ENCODE measurements around the gene MUC22.
A peak's percentile ranks its signal among the peaks of the same experiment; 100 is the strongest.

Gene MUC22

GRCh38 chr6:31074401-31074800 is 64.1 kb downstream of the MUC22 start:
- Histone ChIP-seq H4K8ac (ENCODE audit: low read depth, low read length) (no peak overlapping the region), H3K9ac (ENCODE audit: low read depth, low read length, poor library complexity) (no peak overlapping the region), H3K9me3 (replicated peaks in 1 of 2; ENCODE audit: control insufficient read depth in 2 of 2, insufficient read depth in 1 of 2, low read depth in 1 of 2, low read length in 2 of 2) (no peaks in the 10 kb centered on the region), H3K14ac (ENCODE audit: low read length) (no peak overlapping the region), H3K36me3 (replicated peaks in 1 of 2; ENCODE audit: control insufficient read depth in 2 of 2, insufficient read depth in 2 of 2, low read length in 2 of 2) (no peaks in the 10 kb centered on the region), H3K4ac (ENCODE audit: low read length) (no peak overlapping the region), H2AK5ac (ENCODE audit: low read depth, low read length) (no peak overlapping the region), H2BK12ac (ENCODE audit: low read length) (no peak overlapping the region), H3K4me2 (ENCODE audit: insufficient read depth, low read length, poor library complexity, severe bottlenecking) (no peak overlapping the region), H2AFZ (ENCODE audit: low read length) (no peak overlapping the region), H3K27ac (replicated peaks; ENCODE audit: low read length) (no peak overlapping the region), H3K18ac (ENCODE audit: low read length) (no peak overlapping the region), H3K4me3 (ENCODE audit: low read length in 2 of 2) (no peak overlapping the region), H3K27me3 (ENCODE audit: control insufficient read depth in 3 of 3, insufficient read depth in 3 of 3, low read depth in 1 of 3, low read length in 3 of 3) (no peaks in the 10 kb centered on the region), H3K4me1 (ENCODE audit: control insufficient read depth in 2 of 2, insufficient read depth in 1 of 2, low read depth in 1 of 2, low read length in 2 of 2) (peaks cover 5 to 9% of the 10 kb centered on the region in 2 donors), H3K23ac (ENCODE audit: low read depth, low read length, poor library complexity) (no peak overlapping the region), H2BK120ac (ENCODE audit: low read depth, low read length) (no peak overlapping the region), H3K79me1 (ENCODE audit: low read depth, low read length) (no peaks in the 10 kb centered on the region), H2BK5ac (ENCODE audit: low read length) (no peak overlapping the region), H4K91ac (ENCODE audit: low read depth, low read length, poor library complexity) (no peak overlapping the region), H2BK15ac (ENCODE audit: low read length) (no peak overlapping the region)
- DNase-seq (ENCODE audit: low spot score) = no peak
- no CpG with 5 or more reads among the region's 4 CpGs for WGBS, 2 donors (ENCODE audit: extremely low coverage in 2 of 2, insufficient read length in 2 of 2, insufficient replicate concordance in 1 of 2)

DNA sequence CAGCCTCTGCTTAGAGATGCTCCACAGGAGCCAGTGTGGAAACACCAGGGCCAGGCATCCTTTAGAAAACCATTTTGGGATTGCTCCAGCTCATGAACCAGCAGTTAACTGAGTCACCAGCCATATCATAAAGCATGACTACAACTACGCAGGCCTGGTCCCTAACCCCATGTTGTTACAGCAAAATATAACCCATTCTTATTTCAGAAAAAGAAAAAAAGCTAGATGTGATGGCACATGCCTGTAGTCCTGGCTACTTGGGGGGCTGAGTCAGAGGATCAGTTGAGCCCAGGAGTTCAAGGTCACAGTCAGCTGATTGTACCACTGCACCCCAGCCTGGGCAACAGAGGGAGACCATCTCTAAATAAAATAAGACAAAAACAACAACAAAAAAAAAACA is 65.3 kb downstream of the MUC22 start:
- Histone ChIP-seq H3K4me2 (ENCODE audit: insufficient read depth, low read length, poor library complexity, severe bottlenecking) (no peak overlapping the region), H3K4ac (ENCODE audit: low read length) (no peak overlapping the region), H3K79me1 (ENCODE audit: low read depth, low read length) (peaks cover 1% of the 10 kb centered on the region), H2BK15ac (ENCODE audit: low read length) (no peak overlapping the region), H4K8ac (ENCODE audit: low read depth, low read length) (no peak overlapping the region), H2AK5ac (ENCODE audit: low read depth, low read length) (no peak overlapping the region), H3K27ac (replicated peaks; ENCODE audit: low read length) (no peak overlapping the region), H3K9me3 (replicated peaks in 1 of 2; ENCODE audit: control insufficient read depth in 2 of 2, insufficient read depth in 1 of 2, low read depth in 1 of 2, low read length in 2 of 2) (no peaks in the 10 kb centered on the region), H3K18ac (ENCODE audit: low read length) (no peak overlapping the region), H2BK5ac (ENCODE audit: low read length) (no peak overlapping the region), H2BK120ac (ENCODE audit: low read depth, low read length) (no peak overlapping the region), H3K4me1 (ENCODE audit: control insufficient read depth in 2 of 2, insufficient read depth in 1 of 2, low read depth in 1 of 2, low read length in 2 of 2) (peaks cover 2 to 6% of the 10 kb centered on the region in 2 donors), H3K4me3 (ENCODE audit: low read length in 2 of 2) (no peak overlapping the region), H3K27me3 (ENCODE audit: control insufficient read depth in 3 of 3, insufficient read depth in 3 of 3, low read depth in 1 of 3, low read length in 3 of 3) (no peaks in the 10 kb centered on the region), H3K14ac (ENCODE audit: low read length) (no peak overlapping the region), H3K23ac (ENCODE audit: low read depth, low read length, poor library complexity) (no peak overlapping the region), H2AFZ (ENCODE audit: low read length) (no peak overlapping the region), H4K91ac (ENCODE audit: low read depth, low read length, poor library complexity) (no peak overlapping the region), H3K9ac (ENCODE audit: low read depth, low read length, poor library complexity) (no peak overlapping the region), H2BK12ac (ENCODE audit: low read length) (no peak overlapping the region), H3K36me3 (replicated peaks in 1 of 2; ENCODE audit: control insufficient read depth in 2 of 2, insufficient read depth in 2 of 2, low read length in 2 of 2) (no peaks in the 10 kb centered on the region)
- no peak for DNase-seq (ENCODE audit: low spot score)
- WGBS, 2 donors (ENCODE audit: extremely low coverage in 2 of 2, insufficient read length in 2 of 2, insufficient replicate concordance in 1 of 2) = no CpG with 5 or more reads among the region's 1 CpG

- no peak overlapping the region for H2BK12ac ChIP-seq (ENCODE audit: low read length)
- no peak overlapping the region for H4K91ac ChIP-seq (ENCODE audit: low read depth, low read length, poor library complexity)
- H3K9ac ChIP-seq (ENCODE audit: low read depth, low read length, poor library complexity) = no peak overlapping the region
- no peaks in the 10 kb centered on the region for H3K27me3 ChIP-seq (ENCODE audit: control insufficient read depth in 3 of 3, insufficient read depth in 3 of 3, low read depth in 1 of 3, low read length in 3 of 3)
- no peak overlapping the region for H3K18ac ChIP-seq (ENCODE audit: low read length)
- H2BK5ac ChIP-seq (ENCODE audit: low read length) = no peak overlapping the region
- no peak overlapping the region for H3K4ac ChIP-seq (ENCODE audit: low read length)
- H3K4me3 ChIP-seq (ENCODE audit: low read length in 2 of 2) = no peak overlapping the region
- H2AFZ ChIP-seq (ENCODE audit: low read length) = no peak overlapping the region
- no peak overlapping the region for H2AK5ac ChIP-seq (ENCODE audit: low read depth, low read length)
- H3K14ac ChIP-seq (ENCODE audit: low read length) = no peak overlapping the region
- no peak overlapping the region for H3K4me2 ChIP-seq (ENCODE audit: insufficient read depth, low read length, poor library complexity, severe bottlenecking)
- no peak overlapping the region for H2BK15ac ChIP-seq (ENCODE audit: low read length)
- no peak for DNase-seq (ENCODE audit: low spot score)
- H3K9me3 ChIP-seq (replicated peaks in 1 of 2; ENCODE audit: control insufficient read depth in 2 of 2, insufficient read depth in 1 of 2, low read depth in 1 of 2, low read length in 2 of 2) = no peaks in the 10 kb centered on the region
- H3K36me3 ChIP-seq (replicated peaks in 1 of 2; ENCODE audit: control insufficient read depth in 2 of 2, insufficient read depth in 2 of 2, low read length in 2 of 2) = no peaks in the 10 kb centered on the region
- no CpG with 5 or more reads among the region's 4 CpGs for WGBS, 2 donors (ENCODE audit: extremely low coverage in 2 of 2, insufficient read length in 2 of 2, insufficient replicate concordance in 1 of 2)
- no peak overlapping the region for H3K23ac ChIP-seq (ENCODE audit: low read depth, low read length, poor library complexity)
- H3K4me1 ChIP-seq (ENCODE audit: control insufficient read depth in 2 of 2, insufficient read depth in 1 of 2, low read depth in 1 of 2, low read length in 2 of 2) = peaks cover 2 to 3% of the 10 kb centered on the region in 2 donors
- H4K8ac ChIP-seq (ENCODE audit: low read depth, low read length) = no peak overlapping the region
- H2BK120ac ChIP-seq (ENCODE audit: low read depth, low read length) = no peak overlapping the region
- no peak overlapping the region for H3K27ac ChIP-seq (replicated peaks; ENCODE audit: low read length)
- H3K79me1 ChIP-seq (ENCODE audit: low read depth, low read length) = peaks cover 1% of the 10 kb centered on the region
These were observed 66.3 kb downstream of the MUC22 start for GRCh38 chr6:31076611-31077010.

GRCh38 chr6:31079656-31080261 is 69.5 kb downstream of the MUC22 start:
- Histone ChIP-seq H2AFZ (ENCODE audit: low read length) (peak overlapping the region; percentile 85), H3K9me3 (replicated peaks in 1 of 2; ENCODE audit: control insufficient read depth in 2 of 2, insufficient read depth in 1 of 2, low read depth in 1 of 2, low read length in 2 of 2) (no peaks in the 10 kb centered on the region), H2BK15ac (ENCODE audit: low read length) (peak overlapping the region; percentile 88), H3K4me2 (ENCODE audit: insufficient read depth, low read length, poor library complexity, severe bottlenecking) (no peak overlapping the region), H2AK5ac (ENCODE audit: low read depth, low read length) (no peak overlapping the region), H2BK12ac (ENCODE audit: low read length) (no peak overlapping the region), H3K14ac (ENCODE audit: low read length) (peak overlapping the region; percentile 92), H3K23ac (ENCODE audit: low read depth, low read length, poor library complexity) (peak overlapping the region; percentile 53), H3K79me1 (ENCODE audit: low read depth, low read length) (peaks cover 1% of the 10 kb centered on the region), H3K27me3 (ENCODE audit: control insufficient read depth in 3 of 3, insufficient read depth in 3 of 3, low read depth in 1 of 3, low read length in 3 of 3) (no peaks in the 10 kb centered on the region), H3K4ac (ENCODE audit: low read length) (no peak overlapping the region), H3K9ac (ENCODE audit: low read depth, low read length, poor library complexity) (peak overlapping the region; percentile 85), H3K27ac (replicated peaks; ENCODE audit: low read length) (no peak overlapping the region), H3K36me3 (replicated peaks in 1 of 2; ENCODE audit: control insufficient read depth in 2 of 2, insufficient read depth in 2 of 2, low read length in 2 of 2) (no peaks in the 10 kb centered on the region), H2BK5ac (ENCODE audit: low read length) (peak overlapping the region; percentile 68), H3K4me1 (ENCODE audit: control insufficient read depth in 2 of 2, insufficient read depth in 1 of 2, low read depth in 1 of 2, low read length in 2 of 2) (peaks cover 2 to 3% of the 10 kb centered on the region in 2 donors), H3K4me3 (ENCODE audit: low read length in 2 of 2) (no peak overlapping the region), H4K91ac (ENCODE audit: low read depth, low read length, poor library complexity) (no peak overlapping the region), H2BK120ac (ENCODE audit: low read depth, low read length) (peak overlapping the region; percentile 58), H3K18ac (ENCODE audit: low read length) (peak overlapping the region; percentile 96), H4K8ac (ENCODE audit: low read depth, low read length) (peak overlapping the region; percentile 86)
- peak; percentile 65 for DNase-seq (ENCODE audit: low spot score)
- no CpG with 5 or more reads among the region's 22 CpGs for WGBS, 2 donors (ENCODE audit: extremely low coverage in 2 of 2, insufficient read length in 2 of 2, insufficient replicate concordance in 1 of 2)
